Neural cell (in vitro differentiated cells): ENCODE data around the gene ADAMTSL2.

Experiments used
- EP300 ChIP-seq: fragments of 450-650 bp; conservative IDR thresholded peaks from 2 replicates; pipeline ENCODE4 v1.6.1; 2014; ENCODE audit warnings: antibody characterized with exemption, mild to moderate bottlenecking, moderate library complexity; ENCODE audit not compliant: poor library complexity, severe bottlenecking
- EZH2 ChIP-seq: fragments of 200-600, 300-800 bp; shearing (Covaris generic), sonication (generic); IDR thresholded peaks from 2 replicates; pipeline ENCODE4 v1.6.1; 2014; ENCODE audit warnings: antibody characterized with exemption, low read length, borderline replicate concordance, mild to moderate bottlenecking; ENCODE audit not compliant: insufficient read depth, poor library complexity, severe bottlenecking
- MXI1 ChIP-seq: fragments of 450-650 bp; conservative IDR thresholded peaks from 2 replicates; pipeline ENCODE4 v1.6.1; 2014; ENCODE audit warnings: antibody characterized with exemption, mild to moderate bottlenecking; ENCODE audit not compliant: poor library complexity, severe bottlenecking
- POLR2AphosphoS5 ChIP-seq: IDR thresholded peaks from 2 replicates; pipeline ENCODE4 v1.6.1; 2012
- RAD21 ChIP-seq: fragments of 450-650 bp; conservative IDR thresholded peaks from 2 replicates; pipeline ENCODE4 v1.6.1; 2014; ENCODE audit warnings: antibody characterized with exemption, mild to moderate bottlenecking, moderate library complexity
- REST ChIP-seq: IDR thresholded peaks from 2 replicates; pipeline ENCODE4 v1.6.1; 2012; ENCODE audit warnings: borderline replicate concordance
- TAF1 ChIP-seq: IDR thresholded peaks from 2 replicates; pipeline ENCODE4 v1.6.1; 2012; ENCODE audit warnings: low read depth
- TF ChIP-seq, protein P1 (sequence below): fragments of 450-650 bp; IDR thresholded peaks from 2 replicates; pipeline ENCODE4 v1.5.1; 2014; ENCODE audit warnings: antibody characterized with exemption, mild to moderate bottlenecking, moderate library complexity; ENCODE audit not compliant: poor library complexity, severe bottlenecking

DNA sequence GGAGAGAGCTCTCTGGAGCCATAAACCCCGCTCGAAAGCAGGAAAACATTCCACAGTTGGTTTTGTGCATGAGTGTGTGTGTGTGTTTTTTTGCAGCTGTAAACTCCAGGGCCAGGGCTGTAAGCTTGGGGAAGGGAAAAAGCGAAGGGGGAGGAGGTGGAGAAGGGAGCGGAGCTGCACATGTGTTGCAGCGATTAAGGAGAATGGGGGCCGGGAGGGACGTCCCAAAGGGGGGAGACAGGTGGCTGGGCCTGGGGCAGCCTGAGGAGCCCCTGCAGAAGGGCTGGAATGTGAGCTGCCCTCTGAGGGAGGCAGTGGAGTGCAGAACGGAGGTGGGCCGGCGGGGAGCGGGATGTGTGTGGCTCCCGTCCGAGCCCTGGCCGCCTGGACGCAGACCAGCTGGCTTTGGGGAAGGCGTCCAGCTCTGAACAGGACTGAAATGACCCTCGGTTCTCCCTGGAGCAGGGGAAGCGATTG, 7.0 kb upstream of the ADAMTSL2 start:
- TF ChIP-seq, protein P1, sequence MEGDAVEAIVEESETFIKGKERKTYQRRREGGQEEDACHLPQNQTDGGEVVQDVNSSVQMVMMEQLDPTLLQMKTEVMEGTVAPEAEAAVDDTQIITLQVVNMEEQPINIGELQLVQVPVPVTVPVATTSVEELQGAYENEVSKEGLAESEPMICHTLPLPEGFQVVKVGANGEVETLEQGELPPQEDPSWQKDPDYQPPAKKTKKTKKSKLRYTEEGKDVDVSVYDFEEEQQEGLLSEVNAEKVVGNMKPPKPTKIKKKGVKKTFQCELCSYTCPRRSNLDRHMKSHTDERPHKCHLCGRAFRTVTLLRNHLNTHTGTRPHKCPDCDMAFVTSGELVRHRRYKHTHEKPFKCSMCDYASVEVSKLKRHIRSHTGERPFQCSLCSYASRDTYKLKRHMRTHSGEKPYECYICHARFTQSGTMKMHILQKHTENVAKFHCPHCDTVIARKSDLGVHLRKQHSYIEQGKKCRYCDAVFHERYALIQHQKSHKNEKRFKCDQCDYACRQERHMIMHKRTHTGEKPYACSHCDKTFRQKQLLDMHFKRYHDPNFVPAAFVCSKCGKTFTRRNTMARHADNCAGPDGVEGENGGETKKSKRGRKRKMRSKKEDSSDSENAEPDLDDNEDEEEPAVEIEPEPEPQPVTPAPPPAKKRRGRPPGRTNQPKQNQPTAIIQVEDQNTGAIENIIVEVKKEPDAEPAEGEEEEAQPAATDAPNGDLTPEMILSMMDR: no peak
- no peak for TF ChIP-seq EZH2
- TF ChIP-seq TAF1: no peak
- TF ChIP-seq EP300: no peak
- TF ChIP-seq RAD21: no peak
- TF ChIP-seq MXI1: no peak
- no peak for TF ChIP-seq POLR2AphosphoS5
- no peak for TF ChIP-seq REST
